PC-3 (cell line): ENCODE data around the gene TECRL.

Source experiments
- EZH2 ChIP-seq: fragments of 300-600 bp; sonication (generic); IDR thresholded peaks from one replicate; pipeline ENCODE4 v1.6.1; 2017; ENCODE audit warnings: antibody characterized with exemption, mild to moderate bottlenecking, low read length; ENCODE audit not compliant: unreplicated experiment
- EZH2phosphoT487 ChIP-seq: fragments of 300-600 bp; sonication (generic); IDR thresholded peaks from 2 replicates; pipeline ENCODE4 v1.6.1; 2018; ENCODE audit warnings: mild to moderate bottlenecking, antibody characterized with exemption, low read length, borderline replicate concordance
- TF ChIP-seq, protein P1 (sequence below): fragments of 300-600 bp; sonication (generic); conservative IDR thresholded peaks from 2 replicates; pipeline ENCODE4 v1.5.1; 2017; ENCODE audit warnings: antibody characterized with exemption, low read depth, mild to moderate bottlenecking, low read length

DNA sequence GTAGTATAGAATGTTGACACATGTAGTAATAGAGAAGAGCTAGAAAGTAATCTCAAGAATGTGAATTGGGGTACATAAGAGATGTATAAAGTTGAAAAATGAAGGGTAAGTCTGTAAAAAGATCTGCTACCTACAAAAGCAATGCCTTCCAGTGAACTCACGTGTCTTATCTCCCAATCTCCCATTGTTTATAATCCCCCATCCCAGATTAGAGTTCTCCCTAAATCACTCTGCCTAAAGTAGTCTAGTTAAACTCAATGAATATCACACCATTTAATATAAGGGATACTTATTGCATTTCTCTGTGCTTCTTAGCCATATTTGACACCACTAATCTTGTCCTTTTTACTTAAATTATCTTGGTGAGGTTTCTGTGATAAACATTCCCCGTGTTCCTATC lies 6.6 kb downstream of the TECRL start:
- TF ChIP-seq, protein P1, sequence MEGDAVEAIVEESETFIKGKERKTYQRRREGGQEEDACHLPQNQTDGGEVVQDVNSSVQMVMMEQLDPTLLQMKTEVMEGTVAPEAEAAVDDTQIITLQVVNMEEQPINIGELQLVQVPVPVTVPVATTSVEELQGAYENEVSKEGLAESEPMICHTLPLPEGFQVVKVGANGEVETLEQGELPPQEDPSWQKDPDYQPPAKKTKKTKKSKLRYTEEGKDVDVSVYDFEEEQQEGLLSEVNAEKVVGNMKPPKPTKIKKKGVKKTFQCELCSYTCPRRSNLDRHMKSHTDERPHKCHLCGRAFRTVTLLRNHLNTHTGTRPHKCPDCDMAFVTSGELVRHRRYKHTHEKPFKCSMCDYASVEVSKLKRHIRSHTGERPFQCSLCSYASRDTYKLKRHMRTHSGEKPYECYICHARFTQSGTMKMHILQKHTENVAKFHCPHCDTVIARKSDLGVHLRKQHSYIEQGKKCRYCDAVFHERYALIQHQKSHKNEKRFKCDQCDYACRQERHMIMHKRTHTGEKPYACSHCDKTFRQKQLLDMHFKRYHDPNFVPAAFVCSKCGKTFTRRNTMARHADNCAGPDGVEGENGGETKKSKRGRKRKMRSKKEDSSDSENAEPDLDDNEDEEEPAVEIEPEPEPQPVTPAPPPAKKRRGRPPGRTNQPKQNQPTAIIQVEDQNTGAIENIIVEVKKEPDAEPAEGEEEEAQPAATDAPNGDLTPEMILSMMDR = no peak
- TF ChIP-seq EZH2 (no peak), EZH2phosphoT487 (no peak)
